ENCODE results near the gene ZNF655. TPM values are rescaled to one million over a fixed set of nuclear protein-coding genes. Genes with fewer than 3 reads are reported as not detected.

The ZNF655 gene
- total and polyA plus RNA-seq, 2 of the 8 experiments (the other 6 are each of a cell fraction or from before 2014, with no cell fraction given), result 27.1 to 37.8 TPM

DNA sequence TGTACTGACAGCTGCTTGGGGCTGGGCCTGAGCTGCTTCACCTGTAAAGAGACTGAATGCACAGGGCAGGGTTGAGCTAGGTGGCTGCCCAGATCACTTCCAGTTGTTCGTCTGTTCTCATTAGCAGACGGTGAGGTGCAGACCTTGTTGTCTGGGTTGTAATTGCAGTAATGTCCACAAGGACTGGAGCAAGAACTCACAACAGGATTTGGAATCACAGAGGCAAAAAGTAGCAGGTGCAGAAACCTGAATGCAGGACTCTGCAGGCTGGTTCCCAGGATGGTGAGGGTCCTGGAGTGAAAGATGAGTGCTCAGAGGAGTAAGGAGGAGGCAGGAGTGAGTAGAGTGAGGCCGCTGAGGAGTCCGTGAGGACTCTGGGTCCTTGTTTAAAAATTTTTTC is 67.5 kb downstream of the ZNF655 start (continued):
- TF ChIP-seq, protein P1, sequence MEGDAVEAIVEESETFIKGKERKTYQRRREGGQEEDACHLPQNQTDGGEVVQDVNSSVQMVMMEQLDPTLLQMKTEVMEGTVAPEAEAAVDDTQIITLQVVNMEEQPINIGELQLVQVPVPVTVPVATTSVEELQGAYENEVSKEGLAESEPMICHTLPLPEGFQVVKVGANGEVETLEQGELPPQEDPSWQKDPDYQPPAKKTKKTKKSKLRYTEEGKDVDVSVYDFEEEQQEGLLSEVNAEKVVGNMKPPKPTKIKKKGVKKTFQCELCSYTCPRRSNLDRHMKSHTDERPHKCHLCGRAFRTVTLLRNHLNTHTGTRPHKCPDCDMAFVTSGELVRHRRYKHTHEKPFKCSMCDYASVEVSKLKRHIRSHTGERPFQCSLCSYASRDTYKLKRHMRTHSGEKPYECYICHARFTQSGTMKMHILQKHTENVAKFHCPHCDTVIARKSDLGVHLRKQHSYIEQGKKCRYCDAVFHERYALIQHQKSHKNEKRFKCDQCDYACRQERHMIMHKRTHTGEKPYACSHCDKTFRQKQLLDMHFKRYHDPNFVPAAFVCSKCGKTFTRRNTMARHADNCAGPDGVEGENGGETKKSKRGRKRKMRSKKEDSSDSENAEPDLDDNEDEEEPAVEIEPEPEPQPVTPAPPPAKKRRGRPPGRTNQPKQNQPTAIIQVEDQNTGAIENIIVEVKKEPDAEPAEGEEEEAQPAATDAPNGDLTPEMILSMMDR (IDR thresholded peaks at IDR 0.05; ENCODE audit: control extremely low read depth in 1 of 3, insufficient read depth in 1 of 3, low read depth in 1 of 3, low read length in 3 of 3), result no peak
- no peak for TF ChIP-seq POLR2A (IDR thresholded peaks at IDR 0.05; ENCODE audit: control extremely low read depth in 1 of 2, low read depth in 2 of 2, low read length in 2 of 2)
- TF ChIP-seq CHD2 (IDR thresholded peaks at IDR 0.05; ENCODE audit: low read length), result no peak
- TF ChIP-seq JUN (IDR thresholded peaks at IDR 0.05; ENCODE audit: low read depth, low read length), result no peak

Other genes starting within 250 kb of the ZNF655 start
- gene ARPC1A, start 232.7 kb upstream of the ZNF655 start, total RNA-seq (2021; fragmentation: NEBNext Ultra II Directional; extraction: Animal tissue kit (Norgen Biotek cat#: 25700)), result 147 and 155 TPM in 2 replicates
- gene ARPC1A, start 232.7 kb upstream of the ZNF655 start, polyA plus RNA-seq (2011; rRNA removed), result 123 and 140 TPM in 2 replicates
- gene ARPC1B, start 183.9 kb upstream of the ZNF655 start, total RNA-seq (2021; fragmentation: NEBNext Ultra II Directional; extraction: Animal tissue kit (Norgen Biotek cat#: 25700)), result 61.8 and 64.5 TPM in 2 replicates
- 115 and 165 TPM in 2 replicates for gene ARPC1B, start 183.9 kb upstream of the ZNF655 start, polyA plus RNA-seq (2011; rRNA removed)
- 169 and 174 TPM in 2 replicates for gene PDAP1, start 150.0 kb upstream of the ZNF655 start, total RNA-seq (2021; fragmentation: NEBNext Ultra II Directional; extraction: Animal tissue kit (Norgen Biotek cat#: 25700))
- 26.6 and 37.1 TPM in 2 replicates for gene PDAP1, start 150.0 kb upstream of the ZNF655 start, polyA plus RNA-seq (2011; rRNA removed)
- gene BUD31, start 149.7 kb upstream of the ZNF655 start, total RNA-seq (2021; fragmentation: NEBNext Ultra II Directional; extraction: Animal tissue kit (Norgen Biotek cat#: 25700)), result 114 and 121 TPM in 2 replicates
- 46.7 and 72.0 TPM in 2 replicates for gene BUD31, start 149.7 kb upstream of the ZNF655 start, polyA plus RNA-seq (2011; rRNA removed)
- 7.5 and 8.5 TPM in 2 replicates for gene PTCD1, start 119.8 kb upstream of the ZNF655 start, total RNA-seq (2021; fragmentation: NEBNext Ultra II Directional; extraction: Animal tissue kit (Norgen Biotek cat#: 25700))
- gene PTCD1, start 119.8 kb upstream of the ZNF655 start, polyA plus RNA-seq (2011; rRNA removed), result 7.6 and 9.6 TPM in 2 replicates
- gene CPSF4, start 119.7 kb upstream of the ZNF655 start, total RNA-seq (2021; fragmentation: NEBNext Ultra II Directional; extraction: Animal tissue kit (Norgen Biotek cat#: 25700)), result 74.8 and 77.5 TPM in 2 replicates
- gene CPSF4, start 119.7 kb upstream of the ZNF655 start, polyA plus RNA-seq (2011; rRNA removed), result 103 and 156 TPM in 2 replicates
- gene ATP5MF, start 92.5 kb upstream of the ZNF655 start, total RNA-seq (2021; fragmentation: NEBNext Ultra II Directional; extraction: Animal tissue kit (Norgen Biotek cat#: 25700)), result 506 and 539 TPM in 2 replicates
- 2,240 and 4,362 TPM in 2 replicates for gene ATP5MF, start 92.5 kb upstream of the ZNF655 start, polyA plus RNA-seq (2011; rRNA removed)
- gene ZNF789, start 85.8 kb upstream of the ZNF655 start, total RNA-seq (2021; fragmentation: NEBNext Ultra II Directional; extraction: Animal tissue kit (Norgen Biotek cat#: 25700)), result 9.9 and 11.4 TPM in 2 replicates
- 9.4 and 12.5 TPM in 2 replicates for gene ZNF789, start 85.8 kb upstream of the ZNF655 start, polyA plus RNA-seq (2011; rRNA removed)
- gene ZNF394, start 58.4 kb upstream of the ZNF655 start, total RNA-seq (2021; fragmentation: NEBNext Ultra II Directional; extraction: Animal tissue kit (Norgen Biotek cat#: 25700)), result 19.3 and 24.0 TPM in 2 replicates
- 6.6 and 7.6 TPM in 2 replicates for gene ZNF394, start 58.4 kb upstream of the ZNF655 start, polyA plus RNA-seq (2011; rRNA removed)
- 12.9 and 13.5 TPM in 2 replicates for gene ZKSCAN5, start 54.0 kb upstream of the ZNF655 start, total RNA-seq (2021; fragmentation: NEBNext Ultra II Directional; extraction: Animal tissue kit (Norgen Biotek cat#: 25700))
- gene ZKSCAN5, start 54.0 kb upstream of the ZNF655 start, polyA plus RNA-seq (2011; rRNA removed), result 4.3 and 5.3 TPM in 2 replicates
- 7.5 and 7.6 TPM in 2 replicates for gene FAM200A, start 6.5 kb upstream of the ZNF655 start, total RNA-seq (2021; fragmentation: NEBNext Ultra II Directional; extraction: Animal tissue kit (Norgen Biotek cat#: 25700))
- 3.2 and 4.3 TPM in 2 replicates for gene FAM200A, start 6.5 kb upstream of the ZNF655 start, polyA plus RNA-seq (2011; rRNA removed)
- not detected in 2 replicates for gene TMEM225B, start 39.6 kb downstream of the ZNF655 start, total RNA-seq (2021; fragmentation: NEBNext Ultra II Directional; extraction: Animal tissue kit (Norgen Biotek cat#: 25700))
- gene TMEM225B, start 39.6 kb downstream of the ZNF655 start, polyA plus RNA-seq (2011; rRNA removed), result 0.63 and 0.68 TPM in 2 replicates
- gene ZSCAN25, start 58.3 kb downstream of the ZNF655 start, total RNA-seq (2021; fragmentation: NEBNext Ultra II Directional; extraction: Animal tissue kit (Norgen Biotek cat#: 25700)), result 16.5 and 18.6 TPM in 2 replicates
- 10.1 and 12.1 TPM in 2 replicates for gene ZSCAN25, start 58.3 kb downstream of the ZNF655 start, polyA plus RNA-seq (2011; rRNA removed)
- not detected in 2 replicates for gene CYP3A5, start 121.4 kb downstream of the ZNF655 start, total RNA-seq (2021; fragmentation: NEBNext Ultra II Directional; extraction: Animal tissue kit (Norgen Biotek cat#: 25700))
- gene CYP3A5, start 121.4 kb downstream of the ZNF655 start, polyA plus RNA-seq (2011; rRNA removed), result 0.06 TPM in 1 of 2 replicates, not detected in the other
- gene CYP3A7, start 176.6 kb downstream of the ZNF655 start, total RNA-seq (2021; fragmentation: NEBNext Ultra II Directional; extraction: Animal tissue kit (Norgen Biotek cat#: 25700)), result not detected in 2 replicates
- not detected in 2 replicates for gene CYP3A7, start 176.6 kb downstream of the ZNF655 start, polyA plus RNA-seq (2011; rRNA removed)
- gene CYP3A4, start 225.5 kb downstream of the ZNF655 start, total RNA-seq (2021; fragmentation: NEBNext Ultra II Directional; extraction: Animal tissue kit (Norgen Biotek cat#: 25700)), result not detected in 2 replicates
- gene CYP3A4, start 225.5 kb downstream of the ZNF655 start, polyA plus RNA-seq (2011; rRNA removed), result not detected in 2 replicates

Measured in H1 (cell line).